GM23338 (cell line): ENCODE measurements around the gene TAAR6. TPM values are rescaled to one million over a fixed set of nuclear protein-coding genes. Genes with fewer than 3 reads are reported as not detected.

Source experiments
- ATAC-seq: fragments of 200-7000 bp; cut with Tn5 transposase; 3 replicates; pipeline ENCODE4 v1.9.1; 2020
- DNase-seq: peaks from one replicate; pipeline ENCODE4 v3.0.0-alpha.2; 2015; ENCODE audit warnings: low spot score
- H2AFZ ChIP-seq: fragments of 200-600 bp; sonication (generic); 2 replicates; pipeline ENCODE4 v1.8.0; 2016; ENCODE audit warnings: antibody characterized with exemption, mild to moderate bottlenecking, moderate library complexity
- H3F3A ChIP-seq: fragments of 200-600 bp; sonication (generic); replicated peaks from 2 replicates; pipeline ENCODE4 v1.8.0; 2017; ENCODE audit warnings: antibody characterized with exemption, mixed run types, low read depth
- H3K27ac ChIP-seq: fragments of 200-600 bp; sonication (generic); 2 replicates; pipeline ENCODE4 v1.6.1; 2016; ENCODE audit warnings: low read depth
- H3K27me3 ChIP-seq: fragments of 200-600 bp; sonication (generic); 2 replicates; pipeline ENCODE4 v1.8.0; 2016; ENCODE audit warnings: mild to moderate bottlenecking, mixed run types, moderate library complexity; ENCODE audit not compliant: insufficient read depth
- H3K36me3 ChIP-seq: fragments of 200-600 bp; sonication (generic); 2 replicates; pipeline ENCODE4 v1.8.0; 2016; ENCODE audit warnings: mild to moderate bottlenecking; ENCODE audit not compliant: insufficient read depth
- H3K4me1 ChIP-seq: fragments of 200-600 bp; sonication (generic); 2 replicates; pipeline ENCODE4 v1.8.0; 2016; ENCODE audit warnings: mild to moderate bottlenecking, moderate library complexity; ENCODE audit not compliant: insufficient read depth
- H3K4me2 ChIP-seq: fragments of 200-600 bp; sonication (generic); 2 replicates; pipeline ENCODE4 v1.7.1; 2017; ENCODE audit warnings: mixed run types
- H3K4me3 ChIP-seq: fragments of 200-600 bp; sonication (generic); 2 replicates; pipeline ENCODE4 v1.6.1; 2016; ENCODE audit warnings: mixed run types
- H3K79me2 ChIP-seq: fragments of 200-600 bp; sonication (generic); replicated peaks from 2 replicates; pipeline ENCODE4 v1.8.0; 2017; ENCODE audit warnings: mild to moderate bottlenecking; ENCODE audit not compliant: insufficient read depth
- H3K9me2 ChIP-seq: fragments of 200-600 bp; sonication (generic); 2 replicates; pipeline ENCODE4 v1.8.0; 2017; ENCODE audit not compliant: insufficient read depth
- H4K20me1 ChIP-seq: fragments of 200-600 bp; sonication (generic); replicated peaks from 2 replicates; pipeline ENCODE4 v1.8.0; 2017; ENCODE audit warnings: mild to moderate bottlenecking; ENCODE audit not compliant: insufficient read depth
- H3K27ac Mint-ChIP-seq: 2 replicates; pipeline ENCODE4 v1.8.0; 2020; ENCODE audit warnings: inconsistent platforms, mild to moderate bottlenecking, moderate library complexity, mixed read lengths
- H3K27me3 Mint-ChIP-seq: 3 replicates; pipeline ENCODE4 v1.8.0; 2022; ENCODE audit warnings: low read depth, mild to moderate bottlenecking, moderate library complexity, mixed read lengths, inconsistent platforms; ENCODE audit not compliant: insufficient read depth, poor library complexity
- H3K36me3 Mint-ChIP-seq: 3 replicates; pipeline ENCODE4 v1.8.0; 2021; ENCODE audit warnings: low read depth, mild to moderate bottlenecking, inconsistent platforms, moderate library complexity, mixed read lengths
- H3K4me1 Mint-ChIP-seq: 3 replicates; pipeline ENCODE4 v1.8.0; 2020; ENCODE audit warnings: mild to moderate bottlenecking, inconsistent platforms, mixed read lengths
- H3K4me3 Mint-ChIP-seq: 3 replicates; pipeline ENCODE4 v1.8.0; 2021; ENCODE audit warnings: moderate library complexity, mild to moderate bottlenecking, inconsistent platforms, mixed read lengths
- H3K9me3 Mint-ChIP-seq: 3 replicates; pipeline ENCODE4 v1.8.0; 2020; ENCODE audit warnings: moderate library complexity, mild to moderate bottlenecking, inconsistent platforms, mixed read lengths
- CREB1 ChIP-seq: fragments of 250-450 bp; sonication (Bioruptor Pico); IDR thresholded peaks from 2 replicates; pipeline ENCODE4 v1.5.0; 2020; ENCODE audit warnings: low read depth, mild to moderate bottlenecking, moderate library complexity
- EZH2 ChIP-seq: fragments of 200-600 bp; sonication (generic); IDR thresholded peaks from one replicate; pipeline ENCODE4 v1.8.0; 2017; ENCODE audit warnings: antibody characterized with exemption, mild to moderate bottlenecking, low read depth; ENCODE audit not compliant: unreplicated experiment
- EZH2phosphoT487 ChIP-seq: fragments of 200-600 bp; sonication (generic); IDR thresholded peaks from one replicate; pipeline ENCODE4 v1.8.1; 2018; ENCODE audit warnings: antibody characterized with exemption; ENCODE audit not compliant: unreplicated experiment
- JUNB ChIP-seq: IDR thresholded peaks from one replicate; pipeline ENCODE4 v1.6.1; 2016; ENCODE audit warnings: antibody characterized with exemption; ENCODE audit not compliant: unreplicated experiment
- NANOG ChIP-seq: IDR thresholded peaks from 2 replicates; pipeline ENCODE4 v1.6.1; 2016; ENCODE audit warnings: antibody characterized with exemption, borderline replicate concordance
- POLR2AphosphoS5 ChIP-seq: IDR thresholded peaks from 2 replicates; pipeline ENCODE4 v1.6.1; 2016; ENCODE audit warnings: antibody characterized with exemption, low read depth
- STAT1 ChIP-seq: IDR thresholded peaks from one replicate; pipeline ENCODE4 v1.6.1; 2016; ENCODE audit warnings: antibody characterized with exemption; ENCODE audit not compliant: unreplicated experiment
- ZNF114 ChIP-seq: fragments of 250-450 bp; sonication (Bioruptor Pico); IDR thresholded peaks from 2 replicates; pipeline ENCODE4 v1.5.0; 2020; ENCODE audit warnings: mild to moderate bottlenecking, moderate library complexity
- ZNF331 ChIP-seq: fragments of 250-450 bp; sonication (Bioruptor Pico); IDR thresholded peaks from 2 replicates; pipeline ENCODE4 v1.5.0; 2020; ENCODE audit warnings: low read depth, mild to moderate bottlenecking, moderate library complexity
- polyA plus RNA-seq: library from polyadenylated mRNA; unstranded; fragments of >200 nt; fragmentation: Nextera tagmentation; extraction: Ambion mirVana; gene quantifications from 2 replicates; pipeline ENCODE4 v1.2.1, GENCODE V29; 2016
- total RNA-seq: library from RNA; depleted of rRNA; stranded (reverse); fragments of >200 nt; shearing (Covaris generic); gene quantifications from 2 replicates; pipeline ENCODE4 v1.2.3, GENCODE V29; 2014
- TF ChIP-seq, protein P1 (sequence below), 2 experiments: fragments of 200-600 bp in 1 of 2; sonication (generic) in 1 of 2; conservative IDR thresholded peaks; 2 replicates each; pipeline versions ENCODE4 v1.5.1 to v1.6.1; 2016 to 2017; ENCODE audit warnings: antibody characterized with exemption in 2 of 2, low read depth in 2 of 2, mild to moderate bottlenecking in 2 of 2, moderate library complexity in 1 of 2
- TF ChIP-seq, protein P2 (sequence below): fragments of 250-450 bp; sonication (Bioruptor Pico); IDR thresholded peaks from 2 replicates; pipeline ENCODE4 v1.5.0; 2020; ENCODE audit warnings: mild to moderate bottlenecking, moderate library complexity
- TF ChIP-seq, protein P3 (sequence below): IDR thresholded peaks from one replicate; pipeline ENCODE4 v1.6.1; 2018; ENCODE audit warnings: antibody characterized with exemption; ENCODE audit not compliant: unreplicated experiment
- TF ChIP-seq, protein P4 (sequence below): IDR thresholded peaks from 2 replicates; pipeline ENCODE4 v1.6.1; 2016; ENCODE audit warnings: antibody characterized with exemption

The TAAR6 gene
- total and polyA plus RNA-seq, 2 experiments from 2014 or later: not detected

DNA sequence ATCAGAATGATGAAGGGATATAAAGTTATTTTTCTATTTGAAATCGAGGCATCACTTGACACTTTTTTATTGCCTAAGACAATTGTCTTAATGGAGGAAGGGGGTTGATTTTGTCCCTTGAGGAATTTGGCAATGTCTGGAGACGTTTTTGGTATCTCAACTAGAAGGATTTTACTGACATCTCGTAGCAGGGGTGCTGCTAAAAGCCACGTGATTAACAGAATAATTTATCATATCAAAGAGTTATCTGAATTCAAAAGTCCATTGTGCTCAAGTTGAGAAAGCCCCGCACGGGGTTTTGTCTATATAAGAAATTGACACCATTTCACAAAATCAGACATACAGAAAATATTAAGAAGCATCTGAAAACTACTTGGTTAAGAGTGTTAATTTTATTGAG, 1.5 kb upstream of the TAAR6 start:
- Mint-ChIP-seq H3K27me3 (peaks cover 3% of the 10 kb centered on the region), H3K9me3 (no peaks in the 10 kb centered on the region), H3K27ac (peak overlapping the region; percentile 31), H3K4me1 (peaks cover 37% of the 10 kb centered on the region), H3K4me3 (no peak overlapping the region), H3K36me3 (no peaks in the 10 kb centered on the region)
- H3F3A ChIP-seq: no peaks in the 10 kb centered on the region
- ATAC-seq (no peak), DNase-seq (no peak)
- no peak overlapping the region for H2AFZ ChIP-seq
- H3K4me3 ChIP-seq: no peak overlapping the region
- H3K27ac ChIP-seq: no peak overlapping the region
- no peaks in the 10 kb centered on the region for H3K79me2 ChIP-seq
- H4K20me1 ChIP-seq: no peaks in the 10 kb centered on the region
- H3K4me1 ChIP-seq: peaks cover 31% of the 10 kb centered on the region
- H3K9me2 ChIP-seq: no peaks in the 10 kb centered on the region
- no peak for TF ChIP-seq ZNF114 (CRISPR knock-in tag)
- TF ChIP-seq, protein P1, sequence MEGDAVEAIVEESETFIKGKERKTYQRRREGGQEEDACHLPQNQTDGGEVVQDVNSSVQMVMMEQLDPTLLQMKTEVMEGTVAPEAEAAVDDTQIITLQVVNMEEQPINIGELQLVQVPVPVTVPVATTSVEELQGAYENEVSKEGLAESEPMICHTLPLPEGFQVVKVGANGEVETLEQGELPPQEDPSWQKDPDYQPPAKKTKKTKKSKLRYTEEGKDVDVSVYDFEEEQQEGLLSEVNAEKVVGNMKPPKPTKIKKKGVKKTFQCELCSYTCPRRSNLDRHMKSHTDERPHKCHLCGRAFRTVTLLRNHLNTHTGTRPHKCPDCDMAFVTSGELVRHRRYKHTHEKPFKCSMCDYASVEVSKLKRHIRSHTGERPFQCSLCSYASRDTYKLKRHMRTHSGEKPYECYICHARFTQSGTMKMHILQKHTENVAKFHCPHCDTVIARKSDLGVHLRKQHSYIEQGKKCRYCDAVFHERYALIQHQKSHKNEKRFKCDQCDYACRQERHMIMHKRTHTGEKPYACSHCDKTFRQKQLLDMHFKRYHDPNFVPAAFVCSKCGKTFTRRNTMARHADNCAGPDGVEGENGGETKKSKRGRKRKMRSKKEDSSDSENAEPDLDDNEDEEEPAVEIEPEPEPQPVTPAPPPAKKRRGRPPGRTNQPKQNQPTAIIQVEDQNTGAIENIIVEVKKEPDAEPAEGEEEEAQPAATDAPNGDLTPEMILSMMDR (conservative IDR thresholded peaks at IDR 0.05; ENCODE audit: low read depth in 2 of 2): no peak
- no peak for TF ChIP-seq EZH2
- TF ChIP-seq NANOG: no peak
- TF ChIP-seq CREB1 (CRISPR knock-in tag): no peak
- TF ChIP-seq ZNF331 (CRISPR knock-in tag): no peak
- TF ChIP-seq, protein P2, sequence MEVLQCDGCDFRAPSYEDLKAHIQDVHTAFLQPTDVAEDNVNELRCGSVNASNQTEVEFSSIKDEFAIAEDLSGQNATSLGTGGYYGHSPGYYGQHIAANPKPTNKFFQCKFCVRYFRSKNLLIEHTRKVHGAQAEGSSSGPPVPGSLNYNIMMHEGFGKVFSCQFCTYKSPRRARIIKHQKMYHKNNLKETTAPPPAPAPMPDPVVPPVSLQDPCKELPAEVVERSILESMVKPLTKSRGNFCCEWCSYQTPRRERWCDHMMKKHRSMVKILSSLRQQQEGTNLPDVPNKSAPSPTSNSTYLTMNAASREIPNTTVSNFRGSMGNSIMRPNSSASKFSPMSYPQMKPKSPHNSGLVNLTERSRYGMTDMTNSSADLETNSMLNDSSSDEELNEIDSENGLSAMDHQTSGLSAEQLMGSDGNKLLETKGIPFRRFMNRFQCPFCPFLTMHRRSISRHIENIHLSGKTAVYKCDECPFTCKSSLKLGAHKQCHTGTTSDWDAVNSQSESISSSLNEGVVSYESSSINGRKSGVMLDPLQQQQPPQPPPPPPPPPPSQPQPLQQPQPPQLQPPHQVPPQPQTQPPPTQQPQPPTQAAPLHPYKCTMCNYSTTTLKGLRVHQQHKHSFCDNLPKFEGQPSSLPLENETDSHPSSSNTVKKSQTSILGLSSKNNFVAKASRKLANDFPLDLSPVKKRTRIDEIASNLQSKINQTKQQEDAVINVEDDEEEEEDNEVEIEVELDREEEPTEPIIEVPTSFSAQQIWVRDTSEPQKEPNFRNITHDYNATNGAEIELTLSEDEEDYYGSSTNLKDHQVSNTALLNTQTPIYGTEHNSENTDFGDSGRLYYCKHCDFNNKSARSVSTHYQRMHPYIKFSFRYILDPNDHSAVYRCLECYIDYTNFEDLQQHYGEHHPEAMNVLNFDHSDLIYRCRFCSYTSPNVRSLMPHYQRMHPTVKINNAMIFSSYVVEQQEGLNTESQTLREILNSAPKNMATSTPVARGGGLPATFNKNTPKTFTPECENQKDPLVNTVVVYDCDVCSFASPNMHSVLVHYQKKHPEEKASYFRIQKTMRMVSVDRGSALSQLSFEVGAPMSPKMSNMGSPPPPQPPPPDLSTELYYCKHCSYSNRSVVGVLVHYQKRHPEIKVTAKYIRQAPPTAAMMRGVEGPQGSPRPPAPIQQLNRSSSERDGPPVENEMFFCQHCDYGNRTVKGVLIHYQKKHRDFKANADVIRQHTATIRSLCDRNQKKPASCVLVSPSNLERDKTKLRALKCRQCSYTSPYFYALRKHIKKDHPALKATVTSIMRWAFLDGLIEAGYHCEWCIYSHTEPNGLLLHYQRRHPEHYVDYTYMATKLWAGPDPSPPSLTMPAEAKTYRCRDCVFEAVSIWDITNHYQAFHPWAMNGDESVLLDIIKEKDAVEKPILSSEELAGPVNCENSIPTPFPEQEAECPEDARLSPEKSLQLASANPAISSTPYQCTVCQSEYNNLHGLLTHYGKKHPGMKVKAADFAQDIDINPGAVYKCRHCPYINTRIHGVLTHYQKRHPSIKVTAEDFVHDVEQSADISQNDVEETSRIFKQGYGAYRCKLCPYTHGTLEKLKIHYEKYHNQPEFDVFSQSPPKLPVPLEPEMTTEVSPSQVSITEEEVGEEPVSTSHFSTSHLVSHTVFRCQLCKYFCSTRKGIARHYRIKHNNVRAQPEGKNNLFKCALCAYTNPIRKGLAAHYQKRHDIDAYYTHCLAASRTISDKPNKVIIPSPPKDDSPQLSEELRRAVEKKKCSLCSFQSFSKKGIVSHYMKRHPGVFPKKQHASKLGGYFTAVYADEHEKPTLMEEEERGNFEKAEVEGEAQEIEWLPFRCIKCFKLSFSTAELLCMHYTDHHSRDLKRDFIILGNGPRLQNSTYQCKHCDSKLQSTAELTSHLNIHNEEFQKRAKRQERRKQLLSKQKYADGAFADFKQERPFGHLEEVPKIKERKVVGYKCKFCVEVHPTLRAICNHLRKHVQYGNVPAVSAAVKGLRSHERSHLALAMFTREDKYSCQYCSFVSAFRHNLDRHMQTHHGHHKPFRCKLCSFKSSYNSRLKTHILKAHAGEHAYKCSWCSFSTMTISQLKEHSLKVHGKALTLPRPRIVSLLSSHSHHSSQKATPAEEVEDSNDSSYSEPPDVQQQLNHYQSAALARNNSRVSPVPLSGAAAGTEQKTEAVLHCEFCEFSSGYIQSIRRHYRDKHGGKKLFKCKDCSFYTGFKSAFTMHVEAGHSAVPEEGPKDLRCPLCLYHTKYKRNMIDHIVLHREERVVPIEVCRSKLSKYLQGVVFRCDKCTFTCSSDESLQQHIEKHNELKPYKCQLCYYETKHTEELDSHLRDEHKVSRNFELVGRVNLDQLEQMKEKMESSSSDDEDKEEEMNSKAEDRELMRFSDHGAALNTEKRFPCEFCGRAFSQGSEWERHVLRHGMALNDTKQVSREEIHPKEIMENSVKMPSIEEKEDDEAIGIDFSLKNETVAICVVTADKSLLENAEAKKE: no peak
- TF ChIP-seq STAT1: no peak
- TF ChIP-seq, protein P3, sequence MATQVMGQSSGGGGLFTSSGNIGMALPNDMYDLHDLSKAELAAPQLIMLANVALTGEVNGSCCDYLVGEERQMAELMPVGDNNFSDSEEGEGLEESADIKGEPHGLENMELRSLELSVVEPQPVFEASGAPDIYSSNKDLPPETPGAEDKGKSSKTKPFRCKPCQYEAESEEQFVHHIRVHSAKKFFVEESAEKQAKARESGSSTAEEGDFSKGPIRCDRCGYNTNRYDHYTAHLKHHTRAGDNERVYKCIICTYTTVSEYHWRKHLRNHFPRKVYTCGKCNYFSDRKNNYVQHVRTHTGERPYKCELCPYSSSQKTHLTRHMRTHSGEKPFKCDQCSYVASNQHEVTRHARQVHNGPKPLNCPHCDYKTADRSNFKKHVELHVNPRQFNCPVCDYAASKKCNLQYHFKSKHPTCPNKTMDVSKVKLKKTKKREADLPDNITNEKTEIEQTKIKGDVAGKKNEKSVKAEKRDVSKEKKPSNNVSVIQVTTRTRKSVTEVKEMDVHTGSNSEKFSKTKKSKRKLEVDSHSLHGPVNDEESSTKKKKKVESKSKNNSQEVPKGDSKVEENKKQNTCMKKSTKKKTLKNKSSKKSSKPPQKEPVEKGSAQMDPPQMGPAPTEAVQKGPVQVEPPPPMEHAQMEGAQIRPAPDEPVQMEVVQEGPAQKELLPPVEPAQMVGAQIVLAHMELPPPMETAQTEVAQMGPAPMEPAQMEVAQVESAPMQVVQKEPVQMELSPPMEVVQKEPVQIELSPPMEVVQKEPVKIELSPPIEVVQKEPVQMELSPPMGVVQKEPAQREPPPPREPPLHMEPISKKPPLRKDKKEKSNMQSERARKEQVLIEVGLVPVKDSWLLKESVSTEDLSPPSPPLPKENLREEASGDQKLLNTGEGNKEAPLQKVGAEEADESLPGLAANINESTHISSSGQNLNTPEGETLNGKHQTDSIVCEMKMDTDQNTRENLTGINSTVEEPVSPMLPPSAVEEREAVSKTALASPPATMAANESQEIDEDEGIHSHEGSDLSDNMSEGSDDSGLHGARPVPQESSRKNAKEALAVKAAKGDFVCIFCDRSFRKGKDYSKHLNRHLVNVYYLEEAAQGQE: no peak
- TF ChIP-seq, protein P4, sequence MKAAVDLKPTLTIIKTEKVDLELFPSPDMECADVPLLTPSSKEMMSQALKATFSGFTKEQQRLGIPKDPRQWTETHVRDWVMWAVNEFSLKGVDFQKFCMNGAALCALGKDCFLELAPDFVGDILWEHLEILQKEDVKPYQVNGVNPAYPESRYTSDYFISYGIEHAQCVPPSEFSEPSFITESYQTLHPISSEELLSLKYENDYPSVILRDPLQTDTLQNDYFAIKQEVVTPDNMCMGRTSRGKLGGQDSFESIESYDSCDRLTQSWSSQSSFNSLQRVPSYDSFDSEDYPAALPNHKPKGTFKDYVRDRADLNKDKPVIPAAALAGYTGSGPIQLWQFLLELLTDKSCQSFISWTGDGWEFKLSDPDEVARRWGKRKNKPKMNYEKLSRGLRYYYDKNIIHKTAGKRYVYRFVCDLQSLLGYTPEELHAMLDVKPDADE: no peak
- no peak for TF ChIP-seq EZH2phosphoT487
- no peak for TF ChIP-seq POLR2AphosphoS5
- TF ChIP-seq JUNB: no peak
- H3K4me2 ChIP-seq: peak overlapping the region; percentile 21; the same call in 1 of the 2 replicates
- no peaks in the 10 kb centered on the region for H3K27me3 ChIP-seq
- H3K36me3 ChIP-seq: no peaks in the 10 kb centered on the region
